ENCODE measurements around the gene PRSS21. TPM values are rescaled to one million over a fixed set of nuclear protein-coding genes. Genes with fewer than 3 reads are reported as not detected.
A peak's percentile ranks its signal among the peaks of the same experiment; 100 is the strongest.

Gene PRSS21
- polyA plus RNA-seq, 3 donors: 0.30 to 0.49 TPM; not detected in 1

- no peak for DNase-seq (ENCODE audit: extremely low read depth in 1 of 11, low read depth in 9 of 11, low spot score in 4 of 11)
Observed at GRCh38 chr16:2835638-2836493, 18.8 kb downstream of the PRSS21 start.

- DNase-seq (ENCODE audit: extremely low read depth in 1 of 11, low read depth in 9 of 11, low spot score in 4 of 11): no peak
Observed at GRCh38 chr16:2836646-2837508, 19.8 kb downstream of the PRSS21 start.

DNA sequence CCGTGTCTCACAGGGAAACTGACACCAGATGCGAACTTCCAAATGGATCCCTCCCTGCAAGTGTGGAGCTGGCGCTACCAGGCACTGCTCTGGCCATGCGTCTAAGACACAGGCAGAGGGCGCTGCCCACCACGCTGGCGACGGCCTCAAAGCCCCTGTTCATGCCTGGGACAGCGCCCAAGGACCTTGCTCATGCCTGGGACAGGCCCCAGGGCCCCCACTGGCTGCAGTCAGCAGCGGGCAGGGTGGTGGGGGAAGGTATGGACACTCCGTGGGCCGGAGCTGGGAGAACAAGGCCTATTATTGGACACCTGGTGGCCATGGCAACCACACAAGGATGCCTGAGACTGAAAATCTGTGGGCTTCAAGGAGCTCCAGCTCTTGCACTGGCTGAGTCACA lies 21.9 kb downstream of the PRSS21 start:
- peak in 7 of 11 donors; percentile 37 to 57 (median 49) for DNase-seq (ENCODE audit: extremely low read depth in 1 of 11, low read depth in 9 of 11, low spot score in 4 of 11)

- no peak for DNase-seq (ENCODE audit: extremely low read depth in 1 of 11, low read depth in 9 of 11, low spot score in 4 of 11)
Observed at GRCh38 chr16:2839650-2840450, 22.8 kb downstream of the PRSS21 start.

DNA sequence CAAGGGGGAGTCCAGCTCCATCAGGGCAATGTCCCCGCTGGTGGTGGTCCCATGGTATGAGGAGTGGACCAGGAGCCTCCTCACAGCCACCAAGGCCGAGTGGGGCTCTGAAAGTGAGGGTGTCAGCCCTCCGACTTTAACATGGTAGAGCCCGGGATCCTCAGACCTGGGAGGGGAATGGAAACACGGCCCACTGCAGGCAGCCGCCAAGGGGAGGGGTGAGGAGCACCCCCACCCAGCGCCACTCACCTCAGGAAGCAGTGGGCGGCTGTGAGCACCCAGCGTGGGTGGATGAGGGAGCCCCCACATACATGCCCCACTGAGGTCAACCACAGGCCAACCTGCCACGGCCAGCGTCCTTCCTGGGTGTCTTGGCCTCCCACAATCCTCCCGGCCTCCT lies 23.9 kb downstream of the PRSS21 start:
- no peak for DNase-seq (ENCODE audit: extremely low read depth in 1 of 11, low read depth in 9 of 11, low spot score in 4 of 11)

DNA sequence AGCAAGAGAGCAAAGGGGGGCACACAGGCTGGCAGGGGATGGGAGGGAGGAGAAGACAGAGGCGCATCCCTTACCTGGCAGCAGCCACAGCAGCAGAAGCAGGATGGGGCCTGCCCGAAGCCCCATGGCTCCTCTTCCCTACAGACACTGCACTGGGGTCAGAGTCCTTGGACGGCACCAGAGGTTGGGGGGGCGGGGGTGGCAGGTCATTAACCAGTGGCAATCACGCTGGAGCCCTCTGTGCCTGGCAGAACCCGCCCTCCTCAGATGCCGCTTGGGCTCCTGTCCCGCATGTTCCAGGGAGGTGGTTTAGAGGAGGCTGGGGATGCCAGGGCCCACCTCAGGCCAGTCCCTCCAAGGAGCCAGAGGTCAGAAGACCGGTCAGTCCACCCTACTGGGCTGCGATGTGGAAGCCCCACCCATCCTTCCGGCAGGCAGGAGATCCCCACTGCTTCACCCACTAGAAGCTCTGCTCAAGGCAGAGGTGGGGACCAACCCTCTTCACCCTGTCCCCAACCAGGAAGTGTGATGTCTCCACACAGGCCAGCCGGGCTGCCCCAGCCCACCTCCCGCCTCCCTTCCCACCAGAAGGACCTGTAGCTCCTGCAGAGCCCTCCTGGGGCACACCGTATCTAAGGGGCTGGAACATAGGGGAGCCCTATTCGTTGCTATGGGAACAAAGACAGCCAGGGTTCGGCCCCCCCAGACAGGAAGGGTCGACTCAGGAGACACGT lies 24.7 kb downstream of the PRSS21 start:
- no peak for DNase-seq (ENCODE audit: extremely low read depth in 1 of 11, low read depth in 9 of 11, low spot score in 4 of 11)

- peak in 3 of 11 donors; percentile 38 to 71 (median 47) for DNase-seq (ENCODE audit: extremely low read depth in 1 of 11, low read depth in 9 of 11, low spot score in 4 of 11)
Observed at GRCh38 chr16:2842340-2843000, 25.4 kb downstream of the PRSS21 start.

- DNase-seq (ENCODE audit: extremely low read depth in 1 of 11, low read depth in 9 of 11, low spot score in 4 of 11): no peak
Observed at GRCh38 chr16:2843526-2843925, 26.5 kb downstream of the PRSS21 start.

GRCh38 chr16:2845116-2845515 lies 28.1 kb downstream of the PRSS21 start:
- no peak for DNase-seq (ENCODE audit: extremely low read depth in 1 of 11, low read depth in 9 of 11, low spot score in 4 of 11)

GRCh38 chr16:2846511-2847310 lies 29.7 kb downstream of the PRSS21 start:
- DNase-seq (ENCODE audit: extremely low read depth in 1 of 11, low read depth in 9 of 11, low spot score in 4 of 11): no peak

GRCh38 chr16:2848933-2849725 lies 32.1 kb downstream of the PRSS21 start:
- DNase-seq (ENCODE audit: extremely low read depth in 1 of 11, low read depth in 9 of 11, low spot score in 4 of 11): no peak

DNA sequence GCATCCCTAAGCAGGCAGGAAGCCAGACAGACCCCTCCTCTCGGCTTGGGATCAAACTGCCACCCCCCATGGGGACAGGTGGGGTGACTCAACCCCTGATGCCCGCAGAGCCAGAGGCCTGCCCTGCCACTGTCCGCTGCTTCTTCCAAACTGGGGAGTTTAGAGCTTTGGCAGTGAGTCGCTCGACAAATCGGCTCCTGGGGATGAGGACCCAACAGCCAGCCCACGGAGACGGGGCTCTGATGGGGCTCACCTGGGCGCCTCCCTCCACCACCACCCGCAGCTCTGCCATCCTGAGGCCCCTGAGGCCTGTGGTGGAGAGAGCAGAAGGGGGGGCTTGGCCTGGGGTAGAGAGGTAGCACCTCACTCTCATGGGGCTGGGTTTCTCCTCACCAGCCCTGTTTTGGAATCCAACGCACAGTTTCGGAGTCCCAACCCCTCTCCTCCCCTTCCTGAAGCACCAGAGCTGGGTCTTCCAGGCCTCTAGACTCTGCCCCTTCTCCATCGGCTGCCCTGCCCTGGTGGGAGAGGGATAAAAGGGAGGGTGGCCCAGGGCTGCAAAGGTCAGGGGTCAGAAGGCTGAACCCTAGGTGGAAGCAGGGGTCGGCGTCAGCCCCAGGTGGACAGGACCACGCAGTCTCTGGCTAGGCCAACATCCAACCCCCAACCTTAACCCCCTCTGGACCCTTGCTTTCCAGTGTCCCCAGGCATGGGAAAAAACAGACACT lies 35.1 kb downstream of the PRSS21 start:
- DNase-seq (ENCODE audit: extremely low read depth in 1 of 11, low read depth in 9 of 11, low spot score in 4 of 11): no peak

GRCh38 chr16:2852731-2853507 lies 35.9 kb downstream of the PRSS21 start:
- no peak for DNase-seq (ENCODE audit: extremely low read depth in 1 of 11, low read depth in 9 of 11, low spot score in 4 of 11)

DNA sequence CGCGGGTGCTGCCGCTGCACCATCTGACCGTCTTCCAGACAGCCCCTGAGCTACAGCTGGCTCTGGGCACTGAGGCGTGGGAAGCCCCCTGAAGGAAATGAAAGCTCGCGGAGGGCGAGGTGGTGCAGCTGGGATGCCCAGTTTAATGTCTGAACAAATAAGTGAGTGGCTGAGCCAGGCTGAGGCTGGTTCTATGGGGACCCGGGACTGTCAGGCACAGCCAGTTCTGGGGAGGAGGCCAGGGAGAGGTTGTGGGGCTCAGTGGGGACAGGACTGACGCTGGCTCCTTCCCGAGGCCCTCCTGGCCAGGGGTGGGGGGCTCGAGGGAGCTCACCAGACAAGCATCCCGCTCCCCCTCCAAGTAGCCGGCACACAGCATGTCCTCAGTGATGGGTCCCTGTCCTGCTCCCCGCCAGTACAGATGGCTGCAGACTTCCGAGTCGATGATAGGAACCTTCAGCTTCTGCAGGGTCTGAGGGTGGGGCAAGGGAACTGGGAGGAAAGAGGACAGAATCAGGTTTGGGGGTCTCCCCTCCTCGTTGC lies 36.6 kb downstream of the PRSS21 start:
- no peak for DNase-seq (ENCODE audit: extremely low read depth in 1 of 11, low read depth in 9 of 11, low spot score in 4 of 11)

GRCh38 chr16:2854700-2855309 lies 37.8 kb downstream of the PRSS21 start:
- no peak for DNase-seq (ENCODE audit: extremely low read depth in 1 of 11, low read depth in 9 of 11, low spot score in 4 of 11)

Measured in renal cortex interstitium (tissue), 11 donors.